Stimulated activated CD4-positive, alpha-beta T cell treated with anti-CD3 and anti-CD28 coated beads, Interleukin-2, amount 100 ng/mL, for 4 hours (primary cell): ENCODE measurements around the gene ALG8.

ENCODE experiments used
- DNase-seq: peaks from one replicate; pipeline ENCODE4 v3.0.0-alpha.2; 2020; ENCODE audit warnings: low read depth

ALG8 gene

DNA sequence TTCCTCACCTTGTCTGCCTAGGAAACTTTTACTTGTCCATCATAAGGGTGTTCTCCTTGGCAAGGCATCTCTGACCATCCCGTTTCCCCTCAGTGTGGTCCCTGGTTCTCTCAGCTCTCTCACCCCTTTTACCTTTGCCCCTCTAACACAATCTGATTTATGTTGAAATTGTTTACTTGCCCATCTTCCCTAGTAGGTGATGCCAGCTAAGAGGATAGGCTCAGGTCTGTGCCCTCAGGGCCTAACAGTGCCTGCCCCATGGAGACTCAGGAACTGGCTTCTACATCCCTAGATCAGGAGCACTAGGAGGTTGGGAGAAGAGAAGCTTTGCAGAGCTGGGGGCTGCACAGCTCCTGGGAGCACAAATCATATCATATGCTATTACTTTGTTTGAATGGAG is 21.1 kb upstream of the ALG8 start:
- DNase-seq = no peak

DNA sequence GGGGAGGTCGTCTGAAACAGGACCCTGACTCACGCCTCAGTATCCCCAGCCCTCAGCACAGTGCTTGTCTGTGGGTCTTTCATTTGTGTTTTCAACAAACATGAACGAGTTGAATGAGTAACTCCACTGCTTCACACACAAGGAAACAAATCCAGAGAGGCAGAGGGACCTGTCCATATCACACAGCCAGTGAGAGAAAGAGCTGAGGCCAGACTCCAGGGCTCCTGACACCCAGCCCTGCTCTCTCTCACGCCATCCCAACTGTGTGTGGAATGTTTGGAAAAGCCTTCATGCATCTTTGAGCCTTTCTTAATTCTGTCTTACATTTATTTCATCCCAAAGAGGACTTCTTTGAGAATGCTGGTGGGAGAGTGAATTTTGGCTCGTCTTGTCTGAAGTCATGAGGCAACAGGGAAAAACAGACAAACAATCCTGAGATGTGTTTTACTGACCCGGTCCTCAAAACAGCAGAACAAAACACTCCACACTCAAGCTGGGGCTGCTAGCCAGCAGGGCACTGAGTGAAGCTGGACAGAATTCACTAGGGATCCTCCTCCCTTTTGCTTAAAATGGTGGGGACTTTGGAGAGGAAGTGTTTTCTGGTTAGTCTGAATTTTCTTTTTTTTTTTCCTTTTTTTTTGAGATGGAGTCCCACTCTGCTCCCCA is 19.7 kb upstream of the ALG8 start:
- no peak for DNase-seq

DNA sequence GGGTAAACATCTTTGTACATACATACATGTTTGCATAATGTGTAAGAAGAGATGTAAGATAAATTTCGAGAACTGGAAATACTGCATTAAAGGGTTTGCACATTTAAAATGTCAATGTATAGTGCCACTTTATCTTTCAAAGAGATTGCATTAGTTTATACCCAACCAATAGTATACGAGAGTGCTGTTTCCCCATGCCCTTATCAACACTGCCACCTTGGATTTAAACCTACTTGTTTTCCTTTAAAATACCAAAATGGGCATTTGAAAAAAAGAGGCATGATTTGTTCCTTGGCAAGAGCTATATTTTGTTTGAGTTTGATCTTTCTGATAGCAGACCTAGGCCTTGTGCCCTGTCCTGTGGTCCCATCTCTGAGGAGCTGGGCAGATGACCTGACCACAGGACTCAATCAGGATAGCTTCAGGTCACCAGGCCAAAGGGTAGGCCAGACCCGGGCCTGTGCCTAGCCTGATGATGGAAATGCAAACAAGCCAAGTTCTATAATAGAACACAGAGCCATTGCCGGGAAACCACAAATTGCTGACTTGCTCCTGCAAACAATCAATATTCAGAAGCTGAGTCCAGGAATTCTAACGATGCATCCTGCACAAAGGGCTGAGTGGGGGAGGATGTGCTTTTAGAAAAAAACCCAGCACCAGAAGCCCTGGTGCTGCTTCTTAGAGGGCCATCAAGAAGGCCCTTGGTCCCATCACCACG is 16.9 kb upstream of the ALG8 start:
- no peak for DNase-seq

DNA sequence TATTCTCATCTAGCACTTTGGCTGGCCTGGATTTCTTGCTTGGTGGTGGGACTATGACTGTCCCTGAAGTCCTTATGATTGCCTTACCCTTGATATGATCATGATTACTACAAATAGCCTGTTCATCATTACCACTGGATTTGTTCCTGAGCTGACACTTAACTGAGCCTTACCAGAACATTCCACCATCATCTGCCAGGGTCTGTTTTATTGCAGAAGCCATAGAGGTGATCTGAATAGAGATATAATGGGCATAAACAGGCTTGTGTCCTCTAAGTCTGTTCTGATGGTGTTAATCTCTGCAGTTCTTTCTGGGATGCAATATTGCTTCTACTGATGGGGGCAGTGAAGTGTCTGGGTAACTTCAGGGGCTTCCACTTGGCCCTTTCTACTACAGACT is 12.4 kb upstream of the ALG8 start:
- no peak for DNase-seq

DNA sequence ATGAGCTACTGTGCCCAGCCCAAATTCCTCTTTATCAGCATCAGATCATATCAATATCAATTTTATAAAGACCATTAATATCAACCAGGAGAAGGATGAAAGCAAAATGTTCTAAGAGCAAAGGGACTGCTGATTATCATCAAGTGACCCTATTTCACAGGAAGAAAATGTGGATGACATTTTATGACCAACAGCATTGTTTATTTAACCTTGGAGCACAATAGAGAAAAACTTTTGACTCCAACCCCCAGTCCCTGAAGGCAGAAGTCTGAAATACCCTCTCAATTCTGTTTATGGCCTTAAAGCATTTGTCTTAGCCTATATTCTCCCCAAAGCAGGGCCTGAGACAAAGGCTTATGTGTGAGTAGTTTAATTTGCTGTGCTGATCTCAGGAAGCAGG is 11.3 kb upstream of the ALG8 start:
- no peak for DNase-seq

DNA sequence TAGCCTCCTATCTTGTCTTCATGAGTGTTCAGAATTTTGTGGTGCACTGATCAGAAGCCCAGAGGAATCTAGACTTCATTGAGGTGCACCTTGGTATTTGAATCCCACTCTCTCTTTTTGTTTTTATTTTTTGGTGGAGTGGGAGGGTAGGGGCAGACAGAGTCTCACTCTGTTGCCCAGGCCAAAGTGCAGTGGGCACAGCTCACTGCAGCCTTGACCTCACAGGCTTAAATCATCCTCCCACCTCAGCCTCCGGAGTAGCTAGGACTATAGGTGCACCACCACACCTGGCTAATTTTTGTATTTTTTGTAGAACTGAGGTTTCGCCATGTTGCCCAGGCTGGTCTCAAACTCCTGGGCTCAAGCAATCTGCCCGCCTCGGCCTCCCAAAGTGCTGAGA is 10.9 kb upstream of the ALG8 start:
- no peak for DNase-seq

DNA sequence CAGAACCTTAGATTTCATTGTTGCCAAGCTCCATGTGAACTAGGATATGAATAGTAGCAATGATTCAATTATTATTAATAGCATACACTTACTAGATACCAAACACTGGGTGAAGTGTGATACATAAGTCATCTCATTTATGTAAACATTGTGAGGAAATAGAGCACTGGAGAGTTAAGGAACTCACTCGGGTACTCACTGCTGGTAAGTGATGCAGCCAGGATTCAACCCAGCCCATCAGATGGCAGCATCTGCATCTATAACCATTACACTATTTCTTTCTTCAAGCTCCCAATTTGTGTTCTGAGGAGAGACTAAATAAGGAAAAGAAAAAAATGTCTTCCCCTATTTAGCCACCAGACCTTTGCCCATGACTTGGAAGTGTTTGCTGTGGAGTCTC is 10.2 kb upstream of the ALG8 start:
- DNase-seq = no peak

DNA sequence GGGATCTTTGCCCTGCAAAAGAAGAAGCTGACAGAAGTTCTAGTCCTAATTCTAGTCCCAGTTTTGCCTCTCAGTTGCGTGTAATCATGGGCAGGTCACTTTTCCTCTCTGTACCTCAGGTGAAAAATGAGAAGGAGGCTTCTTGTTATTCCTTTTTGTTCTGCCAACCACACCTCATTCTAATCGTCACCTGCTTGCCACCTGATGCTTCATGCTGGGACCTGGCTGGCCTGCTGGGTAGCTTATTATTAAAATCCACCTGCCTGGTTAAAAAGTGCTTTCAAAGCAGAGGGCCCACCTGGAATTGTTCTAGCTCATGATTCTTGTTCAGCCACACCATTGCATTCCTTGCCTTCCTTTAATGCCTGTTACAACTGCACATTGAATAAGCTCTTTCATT is 8.4 kb upstream of the ALG8 start:
- no peak for DNase-seq

DNA sequence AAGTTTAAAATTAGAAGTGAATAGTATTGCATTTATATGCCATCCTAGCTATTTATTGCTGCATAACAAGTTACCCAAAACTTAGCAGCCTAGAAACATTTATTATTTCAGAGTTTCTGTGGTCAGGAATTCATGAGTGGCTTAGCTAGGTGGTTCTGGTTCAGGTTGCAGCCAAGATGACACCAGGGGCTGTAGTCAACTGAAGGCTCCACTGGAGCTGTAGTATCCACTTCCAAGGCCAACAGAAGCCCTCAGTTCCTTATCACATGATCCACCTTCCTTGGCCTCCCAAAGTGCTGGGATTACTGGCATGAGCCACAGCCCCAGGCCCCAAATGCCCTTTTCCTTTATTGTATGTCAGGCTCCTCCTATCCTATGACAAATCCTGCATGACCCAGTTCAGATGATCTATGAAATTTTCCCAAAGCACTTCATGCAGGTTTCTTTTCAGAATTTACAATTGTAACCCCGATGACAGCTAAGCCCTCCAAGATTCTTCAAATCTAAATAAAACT is 6.1 kb upstream of the ALG8 start:
- no peak for DNase-seq

DNA sequence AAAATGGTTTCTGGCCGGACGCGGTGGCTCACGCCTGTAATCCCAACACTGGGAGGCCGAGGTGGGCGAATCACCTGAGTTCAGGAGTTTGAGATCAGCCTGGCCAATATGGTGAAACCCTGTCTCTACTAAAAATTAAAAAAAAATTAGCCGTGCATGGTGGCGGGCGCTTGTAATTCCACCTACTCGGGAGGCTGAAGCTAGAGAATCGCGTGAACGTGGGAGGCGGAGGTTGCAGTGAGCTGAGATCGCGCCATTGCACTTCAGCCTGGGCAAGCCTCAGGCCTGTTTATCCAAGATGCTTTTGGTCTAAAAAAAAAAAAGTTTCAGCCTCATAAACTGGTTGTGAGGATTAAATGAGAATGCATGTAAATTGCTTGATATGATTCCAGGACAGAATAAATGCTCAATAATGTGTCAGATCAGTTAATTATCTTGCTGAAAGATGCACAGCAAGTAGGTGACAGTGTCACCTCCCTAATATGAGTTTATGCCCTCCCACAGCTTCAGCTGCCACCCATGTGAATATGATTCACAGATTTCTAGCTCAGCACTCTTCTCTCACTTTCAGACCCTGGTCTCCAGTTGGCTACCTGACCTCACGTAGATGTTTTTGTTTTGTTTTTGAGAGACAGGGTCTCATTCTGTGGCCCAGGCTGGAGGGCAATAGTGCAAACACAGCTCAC is 1.1 kb upstream of the ALG8 start:
- DNase-seq = no peak

DNA sequence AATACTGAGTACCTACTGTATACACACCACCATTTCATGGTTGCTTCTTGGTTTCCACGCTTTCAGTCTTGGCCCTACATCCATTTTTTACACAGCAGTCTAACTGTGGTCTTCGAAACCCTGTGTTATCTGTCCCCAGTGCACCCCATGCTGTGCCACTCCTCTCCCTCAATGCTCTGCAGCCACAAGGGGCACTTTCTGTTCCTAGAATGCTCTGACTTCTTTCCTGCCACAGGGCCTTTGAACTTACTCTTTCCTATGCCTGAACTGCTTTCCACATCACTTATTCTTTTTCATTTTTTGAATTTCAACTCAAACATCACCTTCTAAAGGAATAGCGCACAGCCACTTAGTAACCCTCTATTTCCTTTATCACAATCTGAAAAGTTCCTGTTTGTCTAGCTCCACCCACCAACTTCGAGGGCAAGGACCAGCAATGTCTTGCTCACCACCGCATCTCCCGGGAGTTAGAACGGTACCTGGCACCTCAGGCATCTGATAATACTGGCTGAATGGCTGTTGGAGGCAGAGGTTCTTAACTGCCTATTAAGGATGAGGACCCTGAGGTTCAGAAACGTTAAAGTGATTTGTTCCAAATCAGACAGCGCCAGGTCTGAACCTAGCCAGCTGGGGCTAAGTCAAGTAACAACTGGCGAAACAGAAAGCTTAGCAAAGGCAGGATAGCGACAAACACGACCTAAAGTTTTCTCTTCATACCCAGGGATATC is 568 bp downstream of the ALG8 start:
- DNase-seq = peak; percentile 33

DNA sequence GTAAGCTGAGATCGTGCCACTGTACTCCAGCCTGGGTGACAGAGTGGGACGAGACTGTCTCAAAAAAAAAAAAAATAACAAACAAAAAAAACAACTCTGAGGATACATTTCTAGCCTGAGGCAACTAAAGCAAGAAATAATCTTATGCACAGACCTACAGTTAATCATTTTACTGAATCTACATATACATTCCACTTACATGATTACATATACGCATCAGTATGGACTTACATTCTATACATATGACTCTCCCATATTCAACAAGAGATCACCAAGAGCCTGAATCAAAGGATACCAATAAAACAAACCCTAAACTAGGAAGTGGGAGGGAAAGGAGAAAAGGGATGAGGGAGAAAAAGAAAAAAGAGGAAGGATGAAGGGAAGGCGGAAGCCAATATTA is 1.1 kb downstream of the ALG8 start:
- no peak for DNase-seq

DNA sequence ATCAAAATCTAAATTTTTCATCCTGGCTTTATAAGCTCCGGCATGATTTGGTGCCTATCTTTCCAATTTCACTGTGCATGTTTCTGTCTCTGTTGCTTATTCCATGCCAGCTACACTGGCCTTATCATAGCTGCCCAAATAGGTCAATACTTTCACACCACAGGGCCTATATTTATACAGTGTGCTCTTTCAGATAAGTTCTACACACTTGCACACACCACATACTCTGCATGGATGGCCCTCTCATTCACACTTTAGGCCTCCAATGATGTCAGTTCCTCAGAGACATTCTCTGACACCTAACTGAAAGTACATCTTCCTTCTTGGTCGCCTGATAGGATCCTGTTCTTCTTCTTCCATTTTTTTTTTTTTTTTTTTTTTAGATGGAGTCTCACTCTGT is 7.0 kb downstream of the ALG8 start:
- no peak for DNase-seq

DNA sequence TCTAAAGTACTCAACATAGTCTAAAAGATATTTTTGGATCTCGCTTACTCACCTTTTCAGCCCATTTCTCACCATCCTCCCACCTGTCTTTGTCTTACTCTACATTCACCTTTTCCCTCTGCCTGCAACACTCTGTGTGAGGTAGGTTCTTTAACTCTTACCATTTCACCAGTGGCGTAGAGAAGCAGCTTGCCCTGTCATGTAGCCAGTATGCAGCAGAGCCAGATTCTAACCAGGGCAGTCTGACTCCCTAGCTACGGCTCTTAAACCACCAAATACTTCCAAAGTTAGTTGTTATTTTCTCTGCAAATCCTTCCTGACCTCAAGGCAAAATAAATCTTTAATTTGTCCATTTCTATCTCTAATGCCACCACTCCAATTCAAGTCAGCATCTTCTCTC is 7.5 kb downstream of the ALG8 start:
- DNase-seq = no peak

DNA sequence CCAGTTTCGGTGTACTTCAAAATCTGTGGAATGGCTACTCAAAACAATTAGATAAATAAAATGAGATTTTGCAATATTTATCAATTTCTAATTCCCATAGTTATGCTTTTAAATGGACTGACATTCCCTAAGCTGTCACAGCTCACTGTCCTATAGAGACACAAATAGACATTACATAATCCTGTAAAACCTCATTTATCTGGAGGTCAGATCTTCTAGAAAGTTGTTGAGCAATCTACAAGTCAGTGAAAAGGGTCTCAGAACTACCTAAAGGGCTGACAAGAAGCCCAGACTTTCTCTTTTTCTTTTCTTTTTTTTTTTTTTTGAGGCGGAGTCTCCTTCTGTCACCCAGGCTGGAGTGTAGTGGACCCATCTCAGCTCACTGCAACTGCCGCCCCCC is 12.0 kb downstream of the ALG8 start:
- DNase-seq = no peak

DNA sequence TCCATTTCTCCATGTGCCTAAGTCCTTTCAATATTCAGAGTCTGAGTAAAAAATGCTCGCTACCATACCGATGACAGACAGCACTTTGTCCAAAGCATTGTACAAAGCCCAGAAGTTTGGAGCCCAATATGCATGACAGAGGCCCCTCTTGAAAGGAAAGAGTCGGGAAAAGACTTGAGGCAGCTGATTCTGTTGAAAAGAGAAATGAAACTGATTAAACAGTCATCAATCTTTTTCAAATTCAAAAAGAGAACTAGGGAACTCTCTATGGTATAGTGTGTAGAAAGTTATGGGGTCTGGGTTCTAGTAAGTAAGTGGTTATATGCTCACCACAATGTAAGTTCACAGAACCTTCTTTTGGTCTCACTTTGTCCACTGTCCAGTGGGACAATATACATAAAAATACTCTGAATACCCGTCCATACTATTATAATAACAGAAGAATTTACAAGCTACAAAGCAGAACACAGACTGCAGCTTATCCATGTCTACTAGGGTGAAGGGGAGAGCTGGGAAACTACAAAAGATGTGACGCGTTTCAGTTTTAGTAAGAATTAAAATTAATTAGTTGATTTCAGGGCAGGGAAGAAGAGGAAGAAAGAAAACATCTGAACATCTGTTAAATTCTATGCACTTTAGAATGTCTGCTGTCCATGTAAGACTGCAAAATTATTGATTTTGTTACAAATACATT is 26.7 kb downstream of the ALG8 start:
- no peak for DNase-seq

DNA sequence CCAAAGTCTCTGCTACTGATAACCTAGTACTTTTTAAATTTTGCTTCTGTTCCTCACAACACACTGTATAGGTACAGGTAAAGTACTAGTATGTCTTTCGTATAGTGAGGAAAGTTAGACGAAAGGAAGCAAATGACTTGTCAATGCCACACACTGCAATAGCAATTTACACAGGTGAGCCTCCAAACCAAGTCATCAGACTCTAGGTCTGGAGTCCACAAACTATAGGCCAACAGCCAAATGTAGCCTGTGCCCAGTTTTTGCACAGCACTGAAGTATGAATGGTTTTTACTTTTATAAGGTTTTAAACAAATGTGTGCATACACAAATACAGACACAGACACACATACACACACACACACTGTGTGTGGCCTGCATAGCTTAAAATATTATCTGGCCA is 28.1 kb downstream of the ALG8 start:
- no peak for DNase-seq

DNA sequence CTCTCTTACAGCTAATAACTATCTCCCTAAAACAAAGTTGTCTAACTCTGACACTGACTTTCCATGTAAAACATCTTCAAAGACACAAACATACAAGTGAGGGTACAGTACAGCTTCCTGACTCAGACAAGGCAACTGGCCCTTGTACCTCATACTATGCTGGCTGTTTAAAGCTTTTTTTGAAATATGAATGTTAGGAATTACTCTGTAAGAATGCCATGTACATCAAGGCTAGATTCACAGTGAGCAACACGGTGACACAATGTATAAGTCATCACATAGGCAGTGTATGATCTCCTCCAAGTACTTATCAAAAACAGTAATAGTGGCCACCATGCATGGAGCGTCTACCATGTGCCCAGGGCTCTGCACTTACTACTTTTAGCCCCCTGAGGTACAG is 28.6 kb downstream of the ALG8 start:
- DNase-seq = no peak

DNA sequence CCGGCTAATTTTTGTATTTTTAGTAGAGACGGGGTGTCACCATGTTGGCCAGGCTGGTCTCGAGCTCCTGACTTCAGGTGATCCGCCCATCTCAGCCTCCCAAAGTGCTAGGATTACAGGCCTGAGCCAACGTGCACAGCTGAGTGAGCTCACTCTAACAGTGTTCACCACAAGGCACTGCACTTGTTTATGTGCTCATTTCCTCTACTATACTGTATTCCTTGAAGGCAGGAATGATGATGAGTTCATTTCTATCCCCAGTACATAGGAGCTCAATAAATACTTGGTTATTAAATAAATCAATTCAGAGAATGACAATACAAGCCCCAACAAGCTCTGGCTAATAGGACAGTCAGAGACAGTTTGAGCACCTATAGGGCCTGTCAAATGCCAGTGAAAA is 29.1 kb downstream of the ALG8 start:
- DNase-seq = no peak

DNA sequence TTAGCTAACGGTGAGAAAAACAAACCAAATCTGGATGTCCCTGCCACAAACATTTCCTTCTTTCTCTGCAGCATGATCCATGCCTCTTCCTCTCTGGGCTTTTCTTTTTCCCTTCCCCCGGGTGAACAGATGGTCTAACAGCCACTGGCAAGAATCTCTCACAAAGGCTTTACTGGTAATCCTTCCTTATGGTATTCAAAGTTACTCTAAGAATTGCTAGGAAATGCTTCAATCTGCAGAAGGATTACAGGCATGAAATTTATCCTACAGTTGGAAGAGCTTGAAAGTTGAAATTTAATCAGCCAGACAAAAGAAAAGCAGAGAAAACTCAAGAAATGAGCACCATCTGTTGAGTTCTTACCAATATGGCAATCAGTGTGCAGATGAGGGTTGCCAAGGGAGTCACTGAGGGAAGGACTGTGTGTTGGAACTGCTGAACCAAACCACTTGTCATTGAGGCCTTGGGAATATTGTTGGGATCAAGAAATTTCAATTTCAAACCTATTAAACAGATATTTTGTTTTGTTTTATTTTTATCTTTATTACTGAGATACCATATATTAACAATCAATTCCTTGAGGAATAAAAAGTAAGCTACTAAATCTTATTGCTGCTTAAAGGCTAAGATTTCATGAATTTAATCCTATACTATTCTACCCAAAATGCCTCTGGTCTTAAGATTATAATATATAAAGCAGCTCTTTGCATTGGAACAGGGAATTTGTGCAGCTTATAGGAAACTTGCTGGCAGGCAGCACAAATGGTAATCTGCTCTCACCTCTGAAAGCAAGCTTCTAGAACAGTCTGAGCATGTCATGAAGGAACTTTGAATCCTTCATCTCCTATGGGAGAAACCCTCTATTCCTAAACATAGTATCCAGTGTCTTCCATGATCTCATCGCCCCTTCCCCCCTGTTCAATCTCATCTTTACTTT is 30.1 kb downstream of the ALG8 start:
- DNase-seq = no peak
